Measurements from ENCODE around the gene ZAR1L.

The ZAR1L gene

DNA sequence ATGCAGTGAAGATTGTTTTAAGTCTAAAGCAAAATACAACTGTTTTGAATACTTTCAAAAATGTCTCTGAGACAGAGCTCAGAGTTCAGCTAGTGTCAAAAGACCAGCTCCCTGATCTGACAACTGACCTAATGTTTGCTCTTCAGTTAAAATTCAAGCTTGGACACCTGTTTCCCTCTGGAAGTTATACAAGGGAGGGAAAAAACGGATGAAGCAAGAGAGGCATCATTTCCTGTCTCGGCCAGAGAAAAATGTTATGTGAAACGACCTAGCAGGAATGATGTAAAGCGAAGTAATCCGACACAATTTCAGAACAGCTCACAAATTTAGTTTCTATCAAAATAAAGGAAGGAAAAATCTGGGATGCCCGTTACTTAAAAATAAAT, 59.4 kb downstream of the ZAR1L start:
- no peak for DNase-seq (ENCODE audit: low read depth)

DNA sequence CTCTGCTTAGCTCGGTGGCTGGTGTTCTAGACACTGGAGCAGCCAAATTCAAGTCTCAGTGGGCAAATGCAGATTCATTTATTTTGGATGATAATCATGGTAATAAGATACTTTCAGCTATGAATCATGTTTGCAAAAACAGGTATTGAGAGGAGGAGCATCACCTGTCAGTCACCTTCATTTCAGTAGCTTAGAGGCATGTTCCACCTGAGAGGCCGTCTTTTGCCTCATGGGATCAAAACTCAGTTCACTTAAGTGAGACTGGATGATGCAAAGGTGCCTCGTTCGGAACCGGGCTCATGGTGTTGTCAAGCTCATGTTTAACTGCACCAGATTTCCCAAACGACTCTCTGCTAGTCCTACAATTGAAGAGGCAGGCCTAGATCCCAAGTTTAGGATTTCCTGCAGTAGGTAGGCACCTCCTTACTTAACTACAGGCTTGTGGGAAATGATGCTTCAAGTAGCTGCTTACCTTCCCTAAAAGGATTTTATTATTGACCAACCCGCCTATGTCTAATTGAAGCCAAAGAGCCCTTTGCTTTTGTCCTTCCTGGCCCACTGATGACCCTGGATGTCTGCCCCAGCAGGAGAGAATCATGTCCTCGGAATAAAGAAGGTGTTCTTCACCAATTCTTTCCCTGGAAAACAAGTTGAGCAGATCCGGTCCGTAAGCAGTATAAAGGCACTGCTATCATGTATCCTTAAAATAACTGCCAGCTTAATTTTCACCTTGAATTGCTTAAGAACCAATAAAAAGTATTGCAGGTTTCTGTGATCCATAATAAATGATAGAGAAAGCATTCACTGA, 60.0 kb downstream of the ZAR1L start:
- no peak for DNase-seq (ENCODE audit: low read depth)

GRCh38 chr13:32254416-32254815, 60.7 kb downstream of the ZAR1L start:
- DNase-seq (ENCODE audit: low read depth), result no peak

GRCh38 chr13:32253911-32254399, 61.2 kb downstream of the ZAR1L start:
- DNase-seq (ENCODE audit: low read depth), result no peak
